ENCODE results near the gene MNX1.

MNX1 gene

GRCh38 chr7:156986378-156986777, 24.1 kb downstream of the MNX1 start:
- Histone ChIP-seq H3K9me3 (replicated peaks in 1 of 2; ENCODE audit: control insufficient read depth in 2 of 2, insufficient read depth in 1 of 2, low read depth in 1 of 2, low read length in 2 of 2) (no peaks in the 10 kb centered on the region), H3K4me3 (ENCODE audit: low read length in 2 of 2) (no peak overlapping the region), H2BK5ac (ENCODE audit: low read length) (no peak overlapping the region), H2BK15ac (ENCODE audit: low read length) (no peak overlapping the region), H2AFZ (ENCODE audit: low read length) (no peak overlapping the region), H4K8ac (ENCODE audit: low read depth, low read length) (no peak overlapping the region), H2BK120ac (ENCODE audit: low read depth, low read length) (no peak overlapping the region), H3K4me1 (ENCODE audit: control insufficient read depth in 2 of 2, insufficient read depth in 1 of 2, low read depth in 1 of 2, low read length in 2 of 2) (no peaks in the 10 kb centered on the region), H3K14ac (ENCODE audit: low read length) (no peak overlapping the region), H3K79me1 (ENCODE audit: low read depth, low read length) (peaks cover 2% of the 10 kb centered on the region), H3K27ac (replicated peaks; ENCODE audit: low read length) (no peak overlapping the region), H3K18ac (ENCODE audit: low read length) (no peak overlapping the region), H2AK5ac (ENCODE audit: low read depth, low read length) (no peak overlapping the region), H4K91ac (ENCODE audit: low read depth, low read length, poor library complexity) (no peak overlapping the region), H3K9ac (ENCODE audit: low read depth, low read length, poor library complexity) (no peak overlapping the region), H3K23ac (ENCODE audit: low read depth, low read length, poor library complexity) (no peak overlapping the region), H3K4me2 (ENCODE audit: insufficient read depth, low read length, poor library complexity, severe bottlenecking) (no peak overlapping the region), H3K36me3 (replicated peaks in 1 of 2; ENCODE audit: control insufficient read depth in 2 of 2, insufficient read depth in 2 of 2, low read length in 2 of 2) (no peaks in the 10 kb centered on the region), H3K4ac (ENCODE audit: low read length) (no peak overlapping the region), H3K27me3 (ENCODE audit: control insufficient read depth in 3 of 3, insufficient read depth in 3 of 3, low read depth in 1 of 3, low read length in 3 of 3) (peaks cover 0 to 10% (median 0%) of the 10 kb centered on the region in 3 experiments), H2BK12ac (ENCODE audit: low read length) (no peak overlapping the region)
- no peak for DNase-seq (ENCODE audit: low spot score)
- WGBS, 2 donors (ENCODE audit: extremely low coverage in 2 of 2, insufficient read length in 2 of 2, insufficient replicate concordance in 1 of 2) = no CpG with 5 or more reads among the region's 8 CpGs

- peak overlapping the region; percentile 60 for H3K9ac ChIP-seq (ENCODE audit: low read depth, low read length, poor library complexity)
- no peak overlapping the region for H3K27ac ChIP-seq (replicated peaks; ENCODE audit: low read length)
- peaks cover 0 to 3% of the 10 kb centered on the region in 2 donors for H3K9me3 ChIP-seq (replicated peaks in 1 of 2; ENCODE audit: control insufficient read depth in 2 of 2, insufficient read depth in 1 of 2, low read depth in 1 of 2, low read length in 2 of 2)
- H2AFZ ChIP-seq (ENCODE audit: low read length) = no peak overlapping the region
- WGBS, 2 donors (ENCODE audit: extremely low coverage in 2 of 2, insufficient read length in 2 of 2, insufficient replicate concordance in 1 of 2) = no CpG with 5 or more reads among the region's 29 CpGs
- H2BK15ac ChIP-seq (ENCODE audit: low read length) = no peak overlapping the region
- no peak overlapping the region for H3K14ac ChIP-seq (ENCODE audit: low read length)
- peaks cover 2% of the 10 kb centered on the region for H3K79me1 ChIP-seq (ENCODE audit: low read depth, low read length)
- H3K18ac ChIP-seq (ENCODE audit: low read length) = peak overlapping the region; percentile 80
- peak overlapping the region; percentile 89 for H3K23ac ChIP-seq (ENCODE audit: low read depth, low read length, poor library complexity)
- no peak overlapping the region for H2BK120ac ChIP-seq (ENCODE audit: low read depth, low read length)
- peak overlapping the region; percentile 22 for H2BK5ac ChIP-seq (ENCODE audit: low read length)
- peak overlapping the region in 1 of 2 donors; percentile 50 for H3K4me3 ChIP-seq (ENCODE audit: low read length in 2 of 2)
- H4K91ac ChIP-seq (ENCODE audit: low read depth, low read length, poor library complexity) = no peak overlapping the region
- no peak overlapping the region for H3K4me2 ChIP-seq (ENCODE audit: insufficient read depth, low read length, poor library complexity, severe bottlenecking)
- H2AK5ac ChIP-seq (ENCODE audit: low read depth, low read length) = peak overlapping the region; percentile 92
- H3K36me3 ChIP-seq (replicated peaks in 1 of 2; ENCODE audit: control insufficient read depth in 2 of 2, insufficient read depth in 2 of 2, low read length in 2 of 2) = no peaks in the 10 kb centered on the region
- peaks cover 0 to 3% (median 0%) of the 10 kb centered on the region in 3 experiments for H3K27me3 ChIP-seq (ENCODE audit: control insufficient read depth in 3 of 3, insufficient read depth in 3 of 3, low read depth in 1 of 3, low read length in 3 of 3)
- H2BK12ac ChIP-seq (ENCODE audit: low read length) = peak overlapping the region; percentile 58
- no peak for DNase-seq (ENCODE audit: low spot score)
- no peaks in the 10 kb centered on the region for H3K4me1 ChIP-seq (ENCODE audit: control insufficient read depth in 2 of 2, insufficient read depth in 1 of 2, low read depth in 1 of 2, low read length in 2 of 2)
- peak overlapping the region; percentile 66 for H3K4ac ChIP-seq (ENCODE audit: low read length)
- no peak overlapping the region for H4K8ac ChIP-seq (ENCODE audit: low read depth, low read length)
These were observed 25.1 kb downstream of the MNX1 start for GRCh38 chr7:156985101-156985992.

GRCh38 chr7:156984174-156984891, 26.1 kb downstream of the MNX1 start:
- H3K27ac ChIP-seq (replicated peaks; ENCODE audit: low read length) = no peak overlapping the region
- no peak overlapping the region for H4K91ac ChIP-seq (ENCODE audit: low read depth, low read length, poor library complexity)
- H2AK5ac ChIP-seq (ENCODE audit: low read depth, low read length) = no peak overlapping the region
- no peak overlapping the region for H3K18ac ChIP-seq (ENCODE audit: low read length)
- H3K9ac ChIP-seq (ENCODE audit: low read depth, low read length, poor library complexity) = no peak overlapping the region
- no peak overlapping the region for H2BK15ac ChIP-seq (ENCODE audit: low read length)
- no peaks in the 10 kb centered on the region for H3K4me1 ChIP-seq (ENCODE audit: control insufficient read depth in 2 of 2, insufficient read depth in 1 of 2, low read depth in 1 of 2, low read length in 2 of 2)
- H3K36me3 ChIP-seq (replicated peaks in 1 of 2; ENCODE audit: control insufficient read depth in 2 of 2, insufficient read depth in 2 of 2, low read length in 2 of 2) = no peaks in the 10 kb centered on the region
- no peak overlapping the region for H3K23ac ChIP-seq (ENCODE audit: low read depth, low read length, poor library complexity)
- no peak overlapping the region for H4K8ac ChIP-seq (ENCODE audit: low read depth, low read length)
- H2BK12ac ChIP-seq (ENCODE audit: low read length) = no peak overlapping the region
- H3K4me2 ChIP-seq (ENCODE audit: insufficient read depth, low read length, poor library complexity, severe bottlenecking) = no peak overlapping the region
- H3K9me3 ChIP-seq (replicated peaks in 1 of 2; ENCODE audit: control insufficient read depth in 2 of 2, insufficient read depth in 1 of 2, low read depth in 1 of 2, low read length in 2 of 2) = peaks cover 3 to 6% of the 10 kb centered on the region in 2 donors
- H3K27me3 ChIP-seq (ENCODE audit: control insufficient read depth in 3 of 3, insufficient read depth in 3 of 3, low read depth in 1 of 3, low read length in 3 of 3) = no peaks in the 10 kb centered on the region
- H3K4me3 ChIP-seq (ENCODE audit: low read length in 2 of 2) = no peak overlapping the region
- H2BK120ac ChIP-seq (ENCODE audit: low read depth, low read length) = no peak overlapping the region
- no peak overlapping the region for H3K14ac ChIP-seq (ENCODE audit: low read length)
- H2AFZ ChIP-seq (ENCODE audit: low read length) = no peak overlapping the region
- H2BK5ac ChIP-seq (ENCODE audit: low read length) = no peak overlapping the region
- no peak for DNase-seq (ENCODE audit: low spot score)
- peaks cover 2% of the 10 kb centered on the region for H3K79me1 ChIP-seq (ENCODE audit: low read depth, low read length)
- no CpG with 5 or more reads among the region's 14 CpGs for WGBS, 2 donors (ENCODE audit: extremely low coverage in 2 of 2, insufficient read length in 2 of 2, insufficient replicate concordance in 1 of 2)
- no peak overlapping the region for H3K4ac ChIP-seq (ENCODE audit: low read length)

- no peaks in the 10 kb centered on the region for H3K79me1 ChIP-seq (ENCODE audit: low read depth, low read length)
- H3K27ac ChIP-seq (replicated peaks; ENCODE audit: low read length) = no peak overlapping the region
- no peak overlapping the region for H2BK5ac ChIP-seq (ENCODE audit: low read length)
- DNase-seq (ENCODE audit: low spot score) = no peak
- H3K4me3 ChIP-seq (ENCODE audit: low read length in 2 of 2) = no peak overlapping the region
- WGBS, 2 donors (ENCODE audit: extremely low coverage in 2 of 2, insufficient read length in 2 of 2, insufficient replicate concordance in 1 of 2) = no CpG with 5 or more reads among the region's 4 CpGs
- H3K9ac ChIP-seq (ENCODE audit: low read depth, low read length, poor library complexity) = no peak overlapping the region
- no peak overlapping the region for H4K91ac ChIP-seq (ENCODE audit: low read depth, low read length, poor library complexity)
- no peak overlapping the region for H3K4ac ChIP-seq (ENCODE audit: low read length)
- H3K4me2 ChIP-seq (ENCODE audit: insufficient read depth, low read length, poor library complexity, severe bottlenecking) = no peak overlapping the region
- H2BK15ac ChIP-seq (ENCODE audit: low read length) = no peak overlapping the region
- no peak overlapping the region for H3K18ac ChIP-seq (ENCODE audit: low read length)
- H3K9me3 ChIP-seq (replicated peaks in 1 of 2; ENCODE audit: control insufficient read depth in 2 of 2, insufficient read depth in 1 of 2, low read depth in 1 of 2, low read length in 2 of 2) = peaks cover 3 to 11% of the 10 kb centered on the region in 2 donors
- H3K36me3 ChIP-seq (replicated peaks in 1 of 2; ENCODE audit: control insufficient read depth in 2 of 2, insufficient read depth in 2 of 2, low read length in 2 of 2) = no peaks in the 10 kb centered on the region
- H2BK120ac ChIP-seq (ENCODE audit: low read depth, low read length) = no peak overlapping the region
- no peaks in the 10 kb centered on the region for H3K4me1 ChIP-seq (ENCODE audit: control insufficient read depth in 2 of 2, insufficient read depth in 1 of 2, low read depth in 1 of 2, low read length in 2 of 2)
- H4K8ac ChIP-seq (ENCODE audit: low read depth, low read length) = no peak overlapping the region
- H2AK5ac ChIP-seq (ENCODE audit: low read depth, low read length) = no peak overlapping the region
- H3K23ac ChIP-seq (ENCODE audit: low read depth, low read length, poor library complexity) = no peak overlapping the region
- no peak overlapping the region for H3K14ac ChIP-seq (ENCODE audit: low read length)
- no peaks in the 10 kb centered on the region for H3K27me3 ChIP-seq (ENCODE audit: control insufficient read depth in 3 of 3, insufficient read depth in 3 of 3, low read depth in 1 of 3, low read length in 3 of 3)
- no peak overlapping the region for H2BK12ac ChIP-seq (ENCODE audit: low read length)
- no peak overlapping the region for H2AFZ ChIP-seq (ENCODE audit: low read length)
These were observed 30.8 kb downstream of the MNX1 start for GRCh38 chr7:156979711-156980110.
